PC-3 (cell line): ENCODE results near the gene RAPGEF4. TPM values are rescaled to one million over a fixed set of nuclear protein-coding genes. Genes with fewer than 3 reads are reported as not detected.

Source experiments
- ATAC-seq: fragments of 200-7000 bp; cut with Tn5 transposase; 2 replicates; pipeline ENCODE4 v1.9.1; 2020; ENCODE audit warnings: mild to moderate bottlenecking, moderate library complexity
- BruUV-seq: library from RNA; stranded (reverse); fragments of 400-500 nt; replicated peaks from 2 replicates; lab custom pipeline; 2021; lab: Mats Ljungman, UMichigan
- CTCF ChIA-PET: fragments of 300-600 bp; sonication (Branson Sonifier 250); formaldehyde crosslinking; loops from one replicate; lab custom pipeline; 2022; ENCODE audit warnings: antibody characterized with exemption; lab: Charles Lee
- POLR2A ChIA-PET: fragments of 300-600 bp; sonication (Branson Sonifier 250); formaldehyde crosslinking; loops from one replicate; lab custom pipeline; 2022; ENCODE audit warnings: antibody characterized with exemption; ENCODE audit not compliant: unreplicated experiment; lab: Charles Lee
- DNase-seq: peaks from one replicate; pipeline ENCODE4 v3.0.0-alpha.2; 2015
- H2AFZ ChIP-seq: fragments of 300-600 bp; sonication (generic); 2 replicates; pipeline ENCODE4 v1.6.0; 2016; ENCODE audit warnings: antibody characterized with exemption, low read length
- H3F3A ChIP-seq: fragments of 300-600 bp; sonication (generic); one replicate; pipeline ENCODE4 v1.6.0; 2017; ENCODE audit warnings: antibody characterized with exemption, low read length, control low read depth, mild to moderate bottlenecking; ENCODE audit not compliant: unreplicated experiment
- H3K27ac ChIP-seq: fragments of 300-600 bp; sonication (generic); 2 replicates; pipeline ENCODE4 v1.5.1; 2016; ENCODE audit warnings: mild to moderate bottlenecking, low read length
- H3K27me3 ChIP-seq: fragments of 300-600 bp; sonication (generic); 2 replicates; pipeline ENCODE4 v1.6.1; 2016; ENCODE audit warnings: low read length, mixed read lengths
- H3K36me3 ChIP-seq: fragments of 300-600 bp; sonication (generic); 2 replicates; pipeline ENCODE4 v1.6.1; 2016; ENCODE audit warnings: low read depth, mixed run types, low read length, mixed read lengths
- H3K4me1 ChIP-seq: fragments of 300-600 bp; sonication (generic); 2 replicates; pipeline ENCODE4 v1.5.1; 2016; ENCODE audit warnings: low read length; ENCODE audit not compliant: insufficient read depth
- H3K4me2 ChIP-seq: fragments of 300-600 bp; sonication (generic); 2 replicates; pipeline ENCODE4 v1.6.0; 2016; ENCODE audit warnings: low read length
- H3K4me3 ChIP-seq: fragments of 300-600 bp; sonication (generic); 2 replicates; pipeline ENCODE4 v1.5.1; 2016; ENCODE audit warnings: mild to moderate bottlenecking, low read length, mixed read lengths
- H3K79me2 ChIP-seq: fragments of 300-600 bp; sonication (generic); 2 replicates; pipeline ENCODE4 v1.6.1; 2017; ENCODE audit warnings: low read length, mixed read lengths
- H3K9ac ChIP-seq: fragments of 300-600 bp; sonication (generic); 2 replicates; pipeline ENCODE4 v1.6.0; 2016; ENCODE audit warnings: mild to moderate bottlenecking, low read length
- H3K9me2 ChIP-seq: fragments of 300-600 bp; sonication (generic); replicated peaks from 2 replicates; pipeline ENCODE4 v1.6.1; 2016; ENCODE audit warnings: mixed run types, low read length, mixed read lengths
- H3K9me3 ChIP-seq: fragments of 300-600 bp; sonication (generic); 2 replicates; pipeline ENCODE4 v1.6.1; 2016; ENCODE audit warnings: low read length, mixed read lengths
- H4K20me1 ChIP-seq: fragments of 300-600 bp; sonication (generic); 2 replicates; pipeline ENCODE4 v1.6.1; 2016; ENCODE audit warnings: low read length, mixed read lengths
- EZH2 ChIP-seq: fragments of 300-600 bp; sonication (generic); IDR thresholded peaks from one replicate; pipeline ENCODE4 v1.6.1; 2017; ENCODE audit warnings: antibody characterized with exemption, mild to moderate bottlenecking, low read length; ENCODE audit not compliant: unreplicated experiment
- EZH2phosphoT487 ChIP-seq: fragments of 300-600 bp; sonication (generic); IDR thresholded peaks from 2 replicates; pipeline ENCODE4 v1.6.1; 2018; ENCODE audit warnings: mild to moderate bottlenecking, antibody characterized with exemption, low read length, borderline replicate concordance
- intact Hi-C: fragments of 100-400 bp; cut with micrococcal nuclease; formaldehyde crosslinking; loops from 2 replicates; pipeline ENCODE4 v1.9.0; 2023
- total RNA-seq: library from RNA; depleted of rRNA; stranded (reverse); fragments of >200 nt; gene quantifications from 2 replicates; pipeline ENCODE4 v1.2.3, GENCODE V29; 2014
- TF ChIP-seq, protein P1 (sequence below): fragments of 300-600 bp; sonication (generic); conservative IDR thresholded peaks from 2 replicates; pipeline ENCODE4 v1.5.1; 2017; ENCODE audit warnings: antibody characterized with exemption, low read depth, mild to moderate bottlenecking, low read length

RAPGEF4 gene
- total RNA-seq, 1 experiment from 2014 or later: 0.87 TPM

DNA sequence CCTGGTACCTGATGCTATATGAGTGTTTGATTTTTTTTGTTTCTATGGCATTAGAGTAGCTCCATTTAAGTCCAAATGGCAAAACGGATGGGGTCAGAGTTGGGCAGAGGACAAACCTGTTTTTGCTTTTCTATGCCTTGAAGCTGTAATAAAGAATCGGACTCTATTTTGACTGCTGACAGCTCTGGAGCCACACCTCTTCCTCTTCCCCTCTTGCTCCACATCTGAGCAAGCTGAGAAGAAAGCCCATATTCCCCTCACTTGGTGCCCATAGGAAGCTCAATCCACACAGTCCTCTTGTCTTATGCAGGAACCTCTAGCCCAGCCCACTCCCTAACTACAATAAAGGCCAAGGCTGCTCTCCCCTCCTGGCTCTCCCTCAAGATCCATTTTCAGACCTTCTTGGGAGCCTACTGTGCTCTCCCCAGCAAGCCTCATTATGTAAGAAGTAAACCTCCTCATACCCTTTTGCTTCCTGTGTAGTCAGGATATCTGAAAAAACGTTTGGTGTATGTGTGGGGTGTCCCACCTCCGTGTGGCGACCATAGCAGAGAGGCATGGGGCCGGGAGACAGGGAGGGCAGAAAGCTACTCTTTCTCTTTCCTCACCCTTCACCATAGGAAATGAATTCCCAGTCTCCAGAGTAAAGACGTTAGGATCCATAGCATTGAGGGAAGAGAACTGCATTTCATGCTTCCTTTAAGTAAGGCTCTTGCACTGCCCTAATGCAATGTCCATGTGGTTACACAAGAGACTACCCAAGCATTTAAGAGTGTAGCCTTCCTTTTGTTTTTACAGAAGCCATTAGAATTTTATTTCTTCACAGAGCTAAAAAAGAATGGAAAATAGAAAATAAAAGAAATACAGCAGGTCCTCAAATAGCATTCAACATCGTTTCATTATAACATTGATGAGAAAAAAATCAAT lies 41.9 kb upstream of the RAPGEF4 start:
- Histone ChIP-seq H3K9me2 (no peaks in the 10 kb centered on the region), H3K9ac (peak overlapping the region; percentile 58), H3K27me3 (no peaks in the 10 kb centered on the region), H2AFZ (no peak overlapping the region), H4K20me1 (no peaks in the 10 kb centered on the region), H3K4me3 (peak overlapping the region; percentile 33; the same call in 1 of the 2 replicates), H3K4me1 (peaks cover 47% of the 10 kb centered on the region), H3K4me2 (peak overlapping the region; percentile 75), H3K79me2 (no peaks in the 10 kb centered on the region), H3K9me3 (no peaks in the 10 kb centered on the region), H3F3A (peaks cover 4% of the 10 kb centered on the region), H3K27ac (peak overlapping the region; percentile 93), H3K36me3 (no peaks in the 10 kb centered on the region)
- POLR2A ChIA-PET: interaction anchor here (0.5 to 0.6 kb wide), 3 partner anchors 11 to 1106 kb away, joined by 3 to 4 read pairs (median 4); no protein-coding TSS in a partner anchor
- BruUV-seq: no TSS peak
- peak; percentile 11 for ATAC-seq
- TF ChIP-seq EZH2 (no peak), EZH2phosphoT487 (no peak)
- TF ChIP-seq, protein P1, sequence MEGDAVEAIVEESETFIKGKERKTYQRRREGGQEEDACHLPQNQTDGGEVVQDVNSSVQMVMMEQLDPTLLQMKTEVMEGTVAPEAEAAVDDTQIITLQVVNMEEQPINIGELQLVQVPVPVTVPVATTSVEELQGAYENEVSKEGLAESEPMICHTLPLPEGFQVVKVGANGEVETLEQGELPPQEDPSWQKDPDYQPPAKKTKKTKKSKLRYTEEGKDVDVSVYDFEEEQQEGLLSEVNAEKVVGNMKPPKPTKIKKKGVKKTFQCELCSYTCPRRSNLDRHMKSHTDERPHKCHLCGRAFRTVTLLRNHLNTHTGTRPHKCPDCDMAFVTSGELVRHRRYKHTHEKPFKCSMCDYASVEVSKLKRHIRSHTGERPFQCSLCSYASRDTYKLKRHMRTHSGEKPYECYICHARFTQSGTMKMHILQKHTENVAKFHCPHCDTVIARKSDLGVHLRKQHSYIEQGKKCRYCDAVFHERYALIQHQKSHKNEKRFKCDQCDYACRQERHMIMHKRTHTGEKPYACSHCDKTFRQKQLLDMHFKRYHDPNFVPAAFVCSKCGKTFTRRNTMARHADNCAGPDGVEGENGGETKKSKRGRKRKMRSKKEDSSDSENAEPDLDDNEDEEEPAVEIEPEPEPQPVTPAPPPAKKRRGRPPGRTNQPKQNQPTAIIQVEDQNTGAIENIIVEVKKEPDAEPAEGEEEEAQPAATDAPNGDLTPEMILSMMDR: no peak
- CTCF ChIA-PET: interaction anchor here (1.4 kb wide), 1 partner anchor 17 kb away, joined by 8 read pairs; no protein-coding TSS in a partner anchor
- intact Hi-C loops: no loop called here
- DNase-seq: peak; percentile 68

DNA sequence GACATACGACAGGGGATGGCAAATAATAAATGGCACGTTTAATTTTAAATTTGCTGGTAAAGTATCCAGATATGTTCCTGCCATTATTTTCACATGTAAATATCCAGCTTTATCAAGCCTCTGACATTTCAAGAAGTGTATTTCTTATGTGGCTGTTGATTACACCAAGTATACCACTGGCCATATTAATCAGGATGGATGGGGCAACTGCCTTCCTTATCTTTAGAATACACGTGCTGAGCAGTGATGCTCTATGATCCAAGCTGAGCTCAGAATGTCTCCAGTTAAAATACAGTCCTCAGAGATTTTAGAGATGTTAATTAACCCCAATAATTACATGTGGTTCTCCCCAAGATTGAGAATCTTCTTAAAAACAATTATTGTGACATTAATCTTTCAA lies 38.3 kb upstream of the RAPGEF4 start:
- Histone ChIP-seq H3K4me2 (peak overlapping the region; percentile 55), H3K9ac (peak overlapping the region; percentile 31), H3F3A (peaks cover 4% of the 10 kb centered on the region), H3K27ac (peak overlapping the region; percentile 95), H3K4me1 (peaks cover 64% of the 10 kb centered on the region), H3K4me3 (no peak overlapping the region), H3K36me3 (no peaks in the 10 kb centered on the region), H4K20me1 (no peaks in the 10 kb centered on the region), H3K27me3 (no peaks in the 10 kb centered on the region), H3K9me3 (no peaks in the 10 kb centered on the region), H3K9me2 (no peaks in the 10 kb centered on the region), H3K79me2 (no peaks in the 10 kb centered on the region), H2AFZ (0 out of 2 replicates have a peak overlapping the region, but pooled peaks have one; percentile 1)
- TF ChIP-seq EZH2phosphoT487 (no peak), EZH2 (no peak)
- TF ChIP-seq, protein P1: no peak
- intact Hi-C loops: loop anchor here (5.0 kb wide), 1 partner anchor 40 kb away; no protein-coding TSS in a partner anchor
- POLR2A ChIA-PET: no interaction called here
- no TSS peak for BruUV-seq
- ATAC-seq: no peak
- CTCF ChIA-PET: interaction anchor here (0.6 to 0.9 kb wide), 2 partner anchors 25 to 555 kb away, joined by 3 to 5 read pairs; no protein-coding TSS in a partner anchor
- no peak for DNase-seq
